Ovary (tissue), 9 donors: ENCODE measurements around the gene SLC38A1. TPM values are rescaled to one million over a fixed set of nuclear protein-coding genes. Genes with fewer than 3 reads are reported as not detected.
A peak's percentile ranks its signal among the peaks of the same experiment; 100 is the strongest.

Source experiments
- DNase-seq, 5 donors: peaks; one replicate each; pipeline ENCODE4 v3.0.0-alpha.2; 2019 to 2020
- H3K27ac ChIP-seq, 2 donors: fragments of 200-600 bp; one replicate each; pipeline versions ENCODE4 v1.5.1 to v1.8.0; 2019 to 2022
- H3K27me3 ChIP-seq: fragments of 200-600 bp; one replicate; pipeline ENCODE4 v1.8.0; 2022
- H3K36me3 ChIP-seq: fragments of 200-600 bp; sonication (generic); one replicate; pipeline ENCODE4 v1.5.1; 2019
- H3K4me1 ChIP-seq: one replicate; pipeline ENCODE4 v1.8.1; 2013; ENCODE audit warnings: mild to moderate bottlenecking, moderate library complexity; ENCODE audit not compliant: insufficient read depth
- H3K4me3 ChIP-seq: fragments of 200-600 bp; sonication (generic); one replicate; pipeline ENCODE4 v1.5.1; 2017
- H3K9me3 ChIP-seq, 2 donors: fragments of 200-600 bp in 1 of 2; sonication (generic) in 1 of 2; one replicate each; pipeline versions ENCODE4 v1.5.1 to v1.8.1; 2013 to 2019; ENCODE audit warnings: mild to moderate bottlenecking in 1 of 2, moderate library complexity in 1 of 2
- CTCF ChIP-seq, 3 donors: fragments of 450-650 bp in 2 of 3; fragments of 200-600 bp in 1 of 3; IDR thresholded peaks; one replicate each; pipeline versions ENCODE4 v1.5.1 to v1.8.0; 2016 to 2022; ENCODE audit warnings: antibody characterized with exemption in 3 of 3, mild to moderate bottlenecking in 1 of 3
- EP300 ChIP-seq: sonication (generic); formaldehyde crosslinking; IDR thresholded peaks from one replicate; pipeline ENCODE4 v1.6.1; 2017; ENCODE audit warnings: antibody characterized with exemption
- POLR2A ChIP-seq: fragments of 450-650 bp; IDR thresholded peaks from one replicate; pipeline ENCODE4 v1.6.1; 2017; ENCODE audit warnings: antibody characterized with exemption, mild to moderate bottlenecking, moderate library complexity
- WGBS, 3 donors: extraction: QIAGEN DNeasy Blood & Tissue Kit in 1 of 3; methylation state at CpG; one replicate each; pipeline versions ENCODE4 v1.1.5 to v1.1.7; 2013 to 2017; 5-methylcytosine and 5-hydroxymethylcytosine counted together
- intact Hi-C, 4 donors: fragments of 100-400 bp; cut with DNase I; formaldehyde crosslinking; loops; one replicate each; pipeline versions ENCODE4 v1.11.0 to v1.15.1; 2022 to 2023
- polyA plus RNA-seq, 2 donors: library from polyadenylated mRNA; stranded (reverse); fragments of 200-250 nt in 1 of 2; fragments of 350-450 nt in 1 of 2; fragmentation: Illumina TruSeq in 1 of 2; extraction: RNeasy Lipid Tissue Mini Kit (QIAGEN cat#74804) in 1 of 2; gene quantifications; one replicate each; pipeline ENCODE4 v1.2.3, GENCODE V29; 2013 to 2014
- total RNA-seq, 7 donors: library from RNA; depleted of rRNA in 2 of 7; stranded (reverse); fragments of >200 nt in 2 of 7; fragmentation: NEBNext Ultra II Directional in 3 of 7; extraction: Animal tissue kit (Norgen Biotek cat#: 25700) in 3 of 7; gene quantifications; one replicate each; pipeline versions ENCODE4 v1.1.0 to v1.2.4, GENCODE V29; 2016 to 2023
- donor health status: DM: no; HTN: no; CAD: no; lungs with moderate emphysema.
- donor health status: DM: no; HTN: no; CAD: no.
- donor health status: Bipolar disorder and iron deficiency.
- donor health status: DM: yes; HTN: yes; CAD: no.
- donor health status: DM: no; HTN: no; CAD: no.
- donor health status: DM: yes; HTN: yes; CAD: no.

SLC38A1 gene
- total and polyA plus RNA-seq, 9 donors, result 4.6 to 86.3 (median 27.9) TPM

DNA sequence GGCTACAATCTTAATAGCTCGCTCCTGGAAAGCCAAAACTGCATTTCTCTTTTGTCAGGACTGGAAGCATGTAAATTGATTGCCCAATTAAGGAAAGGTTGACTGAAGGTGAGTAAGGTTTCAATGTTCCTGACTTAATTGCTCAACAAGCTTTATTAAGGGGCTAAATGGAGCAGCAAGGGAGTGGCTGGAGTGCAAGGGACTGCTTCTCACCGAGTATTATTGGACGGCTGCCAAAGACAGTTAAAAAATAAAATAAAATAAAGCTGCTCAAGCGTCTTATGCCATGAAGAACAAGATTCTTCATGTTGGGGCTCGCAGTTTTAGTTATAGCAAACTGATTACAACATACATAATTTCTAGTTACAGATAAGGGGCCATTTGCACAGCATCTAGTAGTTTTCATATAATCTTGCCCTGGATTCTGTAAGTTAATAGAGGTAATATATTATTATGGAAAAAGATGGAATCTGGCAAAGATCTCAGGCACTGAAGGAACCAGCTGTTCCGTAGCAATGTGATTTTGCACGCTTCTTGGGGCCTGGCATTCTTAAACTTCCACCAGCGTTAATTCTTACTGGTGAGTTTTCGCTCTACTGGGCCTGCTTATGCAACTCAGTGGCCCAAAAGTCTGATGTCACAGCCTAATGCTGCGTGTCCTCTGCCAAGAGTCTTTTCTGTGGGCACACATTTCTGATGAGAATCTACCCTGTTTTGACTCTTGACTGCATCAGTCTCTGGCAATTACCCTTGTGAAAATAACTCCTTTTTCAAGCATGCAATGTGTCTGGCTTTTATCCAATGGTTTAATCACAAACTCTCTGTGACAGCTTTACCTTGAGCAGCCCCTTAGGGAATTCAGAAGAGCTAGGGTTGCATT lies 108.5 kb downstream of the SLC38A1 start:
- no peaks in the 10 kb centered on the region for H3K36me3 ChIP-seq
- WGBS, 3 donors, result 17 to 19% (median 18%) methylated on average over 10 of the region's 10 CpGs
- H3K4me1 ChIP-seq, result peaks cover 3% of the 10 kb centered on the region
- peak overlapping the region in 1 of 2 donors; percentile 38 for H3K27ac ChIP-seq
- no peaks in the 10 kb centered on the region for H3K9me3 ChIP-seq
- TF ChIP-seq CTCF (IDR thresholded peaks at IDR 0.05) (no peak), EP300 (no peak), POLR2A (no peak)
- intact Hi-C loops, result loop anchor here in 1 of 4 donors (10.0 kb wide), 1 partner anchor 504 kb away; no protein-coding TSS in a partner anchor
- peak in 1 of 5 donors; percentile 12 for DNase-seq
- no peaks in the 10 kb centered on the region for H3K27me3 ChIP-seq
- H3K4me3 ChIP-seq, result no peak overlapping the region

DNA sequence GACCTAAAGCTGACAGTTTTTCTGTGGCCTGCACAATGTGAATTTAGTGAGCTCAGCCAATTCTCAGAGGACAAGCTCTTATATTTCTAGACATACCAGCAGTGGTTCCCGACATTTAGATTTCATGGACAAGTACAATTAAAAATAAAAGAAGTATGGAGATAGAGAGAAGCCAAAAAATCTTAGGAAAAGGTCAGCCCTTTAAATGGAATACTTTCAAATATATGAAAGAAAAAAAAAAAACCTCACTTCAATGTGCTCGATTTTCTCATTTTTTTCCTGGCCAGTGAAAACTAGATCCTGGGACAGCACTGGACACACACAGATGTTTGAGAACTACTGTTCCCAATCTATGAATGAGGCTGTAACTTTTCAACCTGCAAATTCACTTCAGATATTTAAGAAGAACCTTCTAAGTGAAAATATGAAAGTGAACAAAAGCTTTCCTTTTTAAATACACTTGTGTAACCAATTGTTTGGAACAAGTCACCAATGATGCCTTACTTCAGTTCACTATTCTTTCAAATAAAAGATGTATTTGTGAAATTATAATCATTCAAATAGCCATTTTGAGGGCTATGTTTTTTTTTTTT lies 109.4 kb downstream of the SLC38A1 start:
- intact Hi-C loops, result loop anchor here in 1 of 4 donors (10.0 kb wide), 1 partner anchor 215 kb away; the partner anchor contains the start of gene SLC38A2
- WGBS, 3 donors, result 39 to 67% (median 51%) methylated on average over 2 of the region's 2 CpGs
- Histone ChIP-seq H3K36me3 (no peaks in the 10 kb centered on the region), H3K4me1 (peaks cover 3% of the 10 kb centered on the region), H3K27ac (peak overlapping the region in 1 of 2 donors; percentile 38), H3K27me3 (no peaks in the 10 kb centered on the region), H3K9me3 (no peaks in the 10 kb centered on the region), H3K4me3 (no peak overlapping the region)
- DNase-seq, result no peak
- TF ChIP-seq CTCF (IDR thresholded peaks at IDR 0.05), result no peak

DNA sequence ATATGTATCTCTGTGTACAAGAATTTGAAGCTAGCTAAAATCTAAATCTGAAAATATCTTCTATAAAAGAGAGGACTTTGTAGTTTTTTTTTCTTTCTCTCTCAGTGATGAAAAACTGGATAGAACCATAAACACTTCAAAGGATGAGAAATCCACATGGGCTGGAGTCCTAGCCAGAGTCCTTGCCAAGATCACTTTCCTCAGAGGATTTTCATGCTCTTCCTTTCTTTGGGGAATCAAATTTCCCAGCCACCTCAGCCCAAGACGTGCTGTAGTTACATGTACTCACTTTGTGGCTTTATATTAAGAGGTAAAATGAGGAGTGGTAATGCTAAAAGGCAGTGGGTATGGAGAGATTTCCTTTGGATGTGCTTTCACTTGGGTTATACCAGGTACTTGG lies 110.3 kb downstream of the SLC38A1 start:
- Histone ChIP-seq H3K27me3 (no peaks in the 10 kb centered on the region), H3K36me3 (no peaks in the 10 kb centered on the region), H3K27ac (no peak overlapping the region), H3K9me3 (no peaks in the 10 kb centered on the region), H3K4me3 (no peak overlapping the region), H3K4me1 (peaks cover 3% of the 10 kb centered on the region)
- DNase-seq, result no peak
- intact Hi-C loops, result loop anchor here in 1 of 4 donors (10.0 kb wide), 1 partner anchor 216 kb away; the partner anchor contains the start of gene SLC38A2
- TF ChIP-seq CTCF (IDR thresholded peaks at IDR 0.05) (no peak), POLR2A (no peak), EP300 (no peak)
- WGBS, 3 donors, result 38 to 83% (median 61%) methylated on average over 1 of the region's 1 CpG

DNA sequence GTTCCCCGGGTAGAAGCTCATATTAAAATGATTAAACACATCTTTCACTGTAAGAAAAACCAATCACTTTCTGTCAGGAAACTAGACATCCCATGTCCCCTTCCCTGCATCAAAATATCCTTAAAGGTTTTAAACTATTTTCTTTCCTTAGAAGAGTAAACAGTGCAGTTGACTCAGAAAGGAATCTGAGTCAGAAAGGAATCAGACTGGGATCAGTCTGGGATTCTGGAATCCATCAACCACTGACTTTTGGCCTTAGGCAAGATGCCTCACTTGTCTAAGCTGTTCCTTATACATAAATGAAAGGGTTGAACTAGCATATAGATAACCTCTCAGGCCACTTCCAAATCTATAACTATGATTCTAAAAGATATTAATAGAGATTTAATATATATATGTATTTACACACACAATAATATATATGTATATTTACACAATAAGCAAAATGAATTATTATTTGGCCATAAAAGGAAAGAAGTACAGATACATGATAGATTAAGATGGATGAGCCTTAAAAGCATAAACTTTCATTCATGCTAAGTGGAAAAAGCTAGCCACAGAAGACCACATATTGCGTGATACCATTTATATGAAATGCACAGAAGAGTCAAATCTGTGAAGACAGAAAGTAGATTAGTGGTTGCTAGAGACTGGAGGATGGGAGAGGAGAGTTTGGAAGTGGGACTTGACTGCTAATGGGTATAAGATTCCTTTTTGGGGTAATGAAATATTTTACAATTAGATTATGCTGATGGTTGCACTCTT lies 114.4 kb downstream of the SLC38A1 start:
- Histone ChIP-seq H3K27ac (no peak overlapping the region), H3K9me3 (no peaks in the 10 kb centered on the region), H3K4me3 (no peak overlapping the region), H3K27me3 (no peaks in the 10 kb centered on the region), H3K36me3 (no peaks in the 10 kb centered on the region), H3K4me1 (peaks cover 1% of the 10 kb centered on the region)
- no peak for DNase-seq
- 51 to 59% (median 52%) methylated on average over 2 of the region's 2 CpGs for WGBS, 3 donors
- TF ChIP-seq POLR2A (no peak), CTCF (IDR thresholded peaks at IDR 0.05) (no peak), EP300 (no peak)
- intact Hi-C loops, result loop anchor here in 2 of 4 donors (5.0 to 10.0 kb wide), 2 partner anchors 220 to 508 kb away; partner anchors contain the start of gene SLC38A2 (in 1 of the 2)
